Uterus (tissue), 4 donors: ENCODE measurements around the gene TRIM44. TPM values are rescaled to one million over a fixed set of nuclear protein-coding genes. Genes with fewer than 3 reads are reported as not detected.

Experiments
- DNase-seq, 2 donors: peaks; one replicate each; pipeline ENCODE4 v3.0.0-alpha.2; 2019 to 2020
- H3K27ac ChIP-seq, 2 donors: fragments of 200-600 bp; sonication (generic); 1 replicate in 1 of 2; 2 replicates in 1 of 2; pipeline ENCODE4 v1.5.1; 2016 to 2018
- H3K27me3 ChIP-seq, 2 donors: fragments of 200-600 bp; sonication (generic); one replicate each; pipeline ENCODE4 v1.5.1; 2018 to 2019; ENCODE audit warnings: control low read depth in 1 of 2
- H3K36me3 ChIP-seq, 2 donors: fragments of 200-600 bp; sonication (generic); one replicate each; pipeline ENCODE4 v1.5.1; 2019; ENCODE audit warnings: control low read depth in 1 of 2
- H3K4me1 ChIP-seq, 2 donors: fragments of 200-600 bp; sonication (generic); one replicate each; pipeline ENCODE4 v1.5.1; 2018 to 2019; ENCODE audit warnings: control low read depth in 1 of 2
- H3K4me3 ChIP-seq, 2 donors: fragments of 200-600 bp; sonication (generic); 1 replicate in 1 of 2; 2 replicates in 1 of 2; pipeline ENCODE4 v1.5.1; 2018 to 2019; ENCODE audit warnings: mild to moderate bottlenecking in 1 of 2
- H3K9me3 ChIP-seq, 2 donors: fragments of 200-600 bp; sonication (generic); one replicate each; pipeline ENCODE4 v1.5.1; 2019; ENCODE audit warnings: control low read depth in 1 of 2
- CTCF ChIP-seq, 4 experiments: fragments of 200-600 bp in 2 of 4; fragments of 450-650 bp in 2 of 4; sonication (generic) in 2 of 4; IDR thresholded peaks; one replicate each; pipeline ENCODE4 v1.5.1; 2016 to 2019; ENCODE audit warnings: antibody characterized with exemption in 4 of 4, mild to moderate bottlenecking in 2 of 4, moderate library complexity in 1 of 4
- POLR2A ChIP-seq, 2 donors: fragments of 450-650 bp; IDR thresholded peaks; one replicate each; pipeline ENCODE4 v1.6.1; 2016; ENCODE audit warnings: antibody characterized with exemption in 2 of 2, mild to moderate bottlenecking in 1 of 2, moderate library complexity in 1 of 2
- intact Hi-C: fragments of 100-400 bp; cut with DNase I; formaldehyde crosslinking; loops from one replicate; pipeline ENCODE4 v1.15.1; 2023; ENCODE audit warnings: low total_unique reads
- total RNA-seq, 4 donors: library from RNA; depleted of rRNA in 3 of 4; stranded (reverse); fragments of >200 nt in 3 of 4; gene quantifications; one replicate each; pipeline versions ENCODE4 v1.1.0 to v1.2.4, GENCODE V29; 2014 to 2023
- donor health status: DM: yes; HTN: yes; CAD: no.

TRIM44 gene
- total RNA-seq, 4 donors from 2014 or later = 16.1 to 65.3 (median 40.4) TPM

- TF ChIP-seq POLR2A (IDR thresholded peaks at IDR 0.05) = no peak
- no peak for TF ChIP-seq CTCF (IDR thresholded peaks at IDR 0.05)
- Histone ChIP-seq H3K27me3 (no peaks in the 10 kb centered on the region), H3K9me3 (no peaks in the 10 kb centered on the region), H3K4me1 (no peaks in the 10 kb centered on the region), H3K36me3 (no peaks in the 10 kb centered on the region), H3K27ac (no peak overlapping the region), H3K4me3 (no peak overlapping the region)
- DNase-seq = no peak
- intact Hi-C loops = no loop called here
Measured at GRCh38 chr11:35746356-35747153, 84.0 kb downstream of the TRIM44 start.

GRCh38 chr11:35747668-35748067, 85.1 kb downstream of the TRIM44 start:
- no peak for TF ChIP-seq POLR2A (IDR thresholded peaks at IDR 0.05)
- TF ChIP-seq CTCF (IDR thresholded peaks at IDR 0.05) = no peak
- intact Hi-C loops = no loop called here
- DNase-seq = no peak

GRCh38 chr11:35748644-35749043, 86.1 kb downstream of the TRIM44 start:
- no peak overlapping the region for H3K27ac ChIP-seq
- no peaks in the 10 kb centered on the region for H3K36me3 ChIP-seq
- no peak for DNase-seq
- TF ChIP-seq POLR2A (IDR thresholded peaks at IDR 0.05) (no peak), CTCF (IDR thresholded peaks at IDR 0.05) (no peak)
- H3K4me3 ChIP-seq = no peak overlapping the region
- H3K9me3 ChIP-seq = no peaks in the 10 kb centered on the region
- intact Hi-C loops = no loop called here
- no peaks in the 10 kb centered on the region for H3K4me1 ChIP-seq
- no peaks in the 10 kb centered on the region for H3K27me3 ChIP-seq

More at GRCh38 chr11:35747668-35748067, 85.1 kb downstream of the TRIM44 start:
- no peaks in the 10 kb centered on the region for H3K9me3 ChIP-seq
- H3K4me3 ChIP-seq = no peak overlapping the region
- no peak overlapping the region for H3K27ac ChIP-seq
- H3K4me1 ChIP-seq = no peaks in the 10 kb centered on the region
- H3K36me3 ChIP-seq = no peaks in the 10 kb centered on the region
- H3K27me3 ChIP-seq = no peaks in the 10 kb centered on the region

- H3K27ac ChIP-seq = no peak overlapping the region
- no peak for DNase-seq
- H3K9me3 ChIP-seq = no peaks in the 10 kb centered on the region
- H3K4me3 ChIP-seq = no peak overlapping the region
- H3K27me3 ChIP-seq = no peaks in the 10 kb centered on the region
- no peak for TF ChIP-seq POLR2A (IDR thresholded peaks at IDR 0.05)
- no peak for TF ChIP-seq CTCF (IDR thresholded peaks at IDR 0.05)
- intact Hi-C loops = no loop called here
- H3K36me3 ChIP-seq = no peaks in the 10 kb centered on the region
- H3K4me1 ChIP-seq = no peaks in the 10 kb centered on the region
Measured at GRCh38 chr11:35750315-35750714, 87.7 kb downstream of the TRIM44 start.

- DNase-seq = no peak
- Histone ChIP-seq H3K36me3 (no peaks in the 10 kb centered on the region), H3K27ac (no peak overlapping the region), H3K9me3 (no peaks in the 10 kb centered on the region), H3K27me3 (no peaks in the 10 kb centered on the region), H3K4me3 (no peak overlapping the region), H3K4me1 (no peaks in the 10 kb centered on the region)
- intact Hi-C loops = no loop called here
- no peak for TF ChIP-seq POLR2A (IDR thresholded peaks at IDR 0.05)
- TF ChIP-seq CTCF (IDR thresholded peaks at IDR 0.05) = no peak
Measured at GRCh38 chr11:35750981-35751663, 88.5 kb downstream of the TRIM44 start.
